ENCODE results near the gene LY86. TPM values are rescaled to one million over a fixed set of nuclear protein-coding genes. Genes with fewer than 3 reads are reported as not detected.

LY86 gene
- total RNA-seq, 1 donor from 2014 or later = not detected

DNA sequence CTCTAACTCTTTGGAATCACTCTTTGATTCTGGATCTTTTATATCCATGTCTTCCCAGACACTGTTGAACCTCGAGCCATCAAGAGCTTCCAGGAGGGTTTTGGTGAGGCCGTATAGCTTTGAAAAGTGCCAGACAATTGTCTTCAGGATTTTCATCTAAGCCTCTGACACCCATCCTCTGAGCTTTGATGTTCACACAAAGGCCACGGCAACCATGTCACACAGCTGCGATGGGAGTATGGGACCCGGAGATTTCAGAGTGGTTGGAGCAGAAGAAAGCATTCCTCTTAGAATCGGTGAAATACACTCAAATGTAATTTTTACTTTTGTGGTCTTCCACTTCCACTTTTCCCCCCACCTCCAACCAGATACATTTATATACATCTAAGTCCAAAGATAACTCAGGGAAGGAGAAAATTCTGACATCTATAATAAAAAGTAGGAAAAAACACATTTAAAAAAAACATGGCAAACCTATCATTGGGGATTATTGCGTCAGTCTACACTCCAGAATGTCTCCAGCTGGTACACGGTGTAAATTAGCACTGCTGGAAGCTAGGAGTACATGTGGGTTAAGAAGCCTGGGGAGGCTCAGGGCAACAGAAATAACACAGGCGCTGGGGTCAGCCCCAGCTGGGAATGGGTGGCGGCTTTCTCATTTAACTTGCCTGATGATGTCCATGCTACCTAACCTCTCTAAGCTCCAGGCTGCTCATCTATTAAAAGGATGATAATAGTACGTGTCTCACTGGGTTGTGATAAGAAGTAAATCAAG is 92.7 kb downstream of the LY86 start:
- no peak for DNase-seq (ENCODE audit: low read depth in 2 of 2)

- DNase-seq (ENCODE audit: low read depth in 2 of 2) = no peak
These were observed 93.7 kb downstream of the LY86 start for GRCh38 chr6:6682225-6682624.

DNA sequence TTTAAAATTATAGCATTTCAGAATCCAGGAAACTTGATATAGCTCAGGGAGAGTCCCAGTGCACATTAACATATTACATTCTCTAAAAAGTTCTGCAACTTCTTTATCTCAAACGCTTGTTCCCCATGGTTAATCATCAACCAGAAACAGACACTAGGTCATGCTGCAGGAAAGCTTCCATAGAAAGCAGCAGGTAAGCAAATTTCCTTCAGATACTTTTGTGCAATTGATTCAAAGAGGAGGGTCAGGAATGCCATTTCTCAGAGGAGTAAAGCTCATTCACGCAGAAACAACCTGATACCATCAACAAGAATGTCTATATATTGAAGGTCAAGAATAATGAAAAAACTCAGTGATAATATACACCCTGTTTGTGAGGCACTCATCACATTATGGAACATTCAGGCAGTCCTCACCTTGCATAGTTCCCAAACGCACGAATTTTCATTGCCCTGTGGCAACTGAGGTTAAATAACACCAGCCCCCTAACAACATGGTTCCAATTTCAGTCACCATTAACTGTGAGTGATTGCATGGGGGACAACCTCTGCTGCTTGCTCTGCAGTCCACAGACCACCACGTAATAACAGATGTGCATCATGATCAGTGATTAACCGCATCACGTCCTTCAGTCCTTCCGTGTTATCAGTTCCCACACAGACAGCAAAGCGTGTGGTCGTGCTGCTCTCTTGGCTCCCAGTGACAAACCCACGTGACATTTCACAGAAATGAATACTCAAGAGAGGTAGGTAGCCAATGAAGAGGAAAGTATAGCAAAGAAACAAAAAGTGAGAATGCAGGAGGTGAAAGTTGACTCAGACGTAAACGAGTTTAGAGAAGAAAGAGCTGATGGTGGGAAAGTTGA is 95.7 kb downstream of the LY86 start:
- DNase-seq (ENCODE audit: low read depth in 2 of 2) = no peak

GRCh38 chr6:6685249-6686040 is 96.9 kb downstream of the LY86 start:
- DNase-seq (ENCODE audit: low read depth in 2 of 2) = no peak

DNA sequence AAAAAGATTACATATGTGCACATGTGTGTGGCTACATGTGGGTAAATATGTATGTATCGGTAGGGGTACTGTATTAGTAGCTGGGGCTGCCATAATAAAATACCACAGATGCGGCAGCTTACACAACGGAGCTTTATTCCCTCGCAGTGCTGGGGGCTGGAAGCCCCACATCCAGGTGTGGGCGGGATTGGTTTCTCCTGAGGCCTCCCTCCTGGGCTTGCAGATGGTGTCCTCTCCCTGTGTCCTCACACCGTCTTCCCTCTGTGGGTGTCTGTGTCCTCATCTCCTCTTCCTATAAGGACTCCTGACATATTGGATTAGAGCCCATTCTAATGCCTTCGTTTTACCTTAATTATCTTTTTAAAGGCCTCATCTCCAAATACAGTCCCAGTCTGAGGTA is 97.7 kb downstream of the LY86 start:
- DNase-seq (ENCODE audit: low read depth in 2 of 2) = no peak

- DNase-seq (ENCODE audit: low read depth in 2 of 2) = peak; percentile 99
These were observed 98.5 kb downstream of the LY86 start for GRCh38 chr6:6686748-6687601.

DNA sequence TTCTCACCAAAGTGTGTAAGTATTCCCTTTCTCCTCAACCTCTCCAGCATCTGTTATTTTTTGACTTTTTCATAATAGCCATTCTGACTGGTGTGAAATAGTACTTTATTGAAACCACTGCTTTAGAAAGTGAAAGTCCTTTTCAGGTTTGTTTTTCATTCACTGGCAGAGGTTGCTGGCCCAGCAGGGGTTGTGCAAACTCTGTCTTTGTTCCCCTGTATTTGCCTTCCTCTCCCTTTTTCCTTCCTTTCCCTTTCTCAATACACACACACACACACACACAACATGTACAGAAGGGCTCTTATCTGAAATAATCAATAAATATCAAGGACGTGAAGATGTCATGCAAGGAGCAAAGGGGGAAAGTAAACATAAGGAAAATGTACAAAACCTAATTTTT is 99.8 kb downstream of the LY86 start:
- peak; percentile 46 to 60 for DNase-seq (ENCODE audit: low read depth in 2 of 2)

- DNase-seq (ENCODE audit: low read depth in 2 of 2) = peak in 1 of 2 donors; percentile 68
These were observed 100.4 kb downstream of the LY86 start for GRCh38 chr6:6688951-6689350.

DNA sequence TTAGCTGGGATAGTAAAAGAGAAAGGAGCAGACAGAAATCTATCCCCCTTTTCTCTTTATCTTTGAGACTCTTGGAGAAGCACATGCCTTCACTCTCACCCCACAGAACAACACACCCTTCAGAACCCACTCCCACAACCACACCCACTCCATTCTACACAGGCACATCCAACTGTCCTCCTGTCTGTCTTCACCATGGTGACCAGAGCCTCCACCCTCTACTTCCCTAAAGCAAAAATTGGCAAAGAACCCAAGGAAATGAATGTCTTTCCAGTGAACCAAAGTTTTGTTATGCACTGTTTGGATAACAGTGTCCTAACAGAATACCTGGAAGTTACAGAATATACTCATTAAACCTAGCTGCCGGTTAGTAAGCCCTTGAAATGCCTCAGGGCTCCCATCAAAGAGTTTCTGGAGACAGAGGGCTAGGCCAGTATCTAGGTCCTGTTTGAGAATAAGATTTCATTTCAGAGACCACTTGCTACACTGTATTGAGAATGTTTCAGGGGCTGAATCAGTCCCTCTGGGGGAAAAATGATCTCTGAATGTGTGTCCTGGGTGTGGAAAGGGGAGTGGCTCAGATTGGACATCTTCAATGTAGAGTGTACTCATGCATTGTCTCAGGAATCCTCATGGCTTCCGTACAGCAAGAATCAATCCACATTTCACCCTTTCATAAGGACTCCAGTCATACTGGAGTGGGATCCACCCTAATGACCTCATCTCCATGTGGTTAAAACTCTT is 101.1 kb downstream of the LY86 start:
- peak; percentile 40 to 67 for DNase-seq (ENCODE audit: low read depth in 2 of 2)

GRCh38 chr6:6690144-6690483 is 101.6 kb downstream of the LY86 start:
- DNase-seq (ENCODE audit: low read depth in 2 of 2) = no peak

DNA sequence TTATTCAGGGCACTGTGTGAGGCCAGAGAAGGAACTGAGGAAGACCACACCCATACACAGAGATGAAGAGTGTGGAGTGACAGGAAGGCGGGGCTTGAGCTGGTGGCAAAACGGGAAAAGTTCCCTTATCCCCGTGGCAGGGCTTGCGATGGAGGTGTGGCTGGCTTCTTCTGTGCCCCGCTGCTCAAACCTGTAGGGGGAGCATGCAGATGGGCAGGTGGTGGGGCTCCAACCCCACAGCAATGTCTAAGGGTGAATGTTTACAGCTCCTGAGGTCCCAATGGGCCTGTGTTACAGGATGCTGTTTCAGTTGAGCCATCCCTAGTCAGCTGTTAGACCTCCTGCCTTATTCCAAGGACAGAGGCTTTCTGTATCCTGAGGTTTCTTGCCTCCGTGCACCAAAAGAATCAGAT is 105.9 kb downstream of the LY86 start:
- DNase-seq (ENCODE audit: low read depth in 2 of 2) = no peak

- no peak for DNase-seq (ENCODE audit: low read depth in 2 of 2)
These were observed 106.5 kb downstream of the LY86 start for GRCh38 chr6:6694825-6695624.

GRCh38 chr6:6695625-6696276 is 107.2 kb downstream of the LY86 start:
- DNase-seq (ENCODE audit: low read depth in 2 of 2) = no peak

GRCh38 chr6:6696867-6697531 is 108.5 kb downstream of the LY86 start:
- peak in 1 of 2 donors; percentile 84 for DNase-seq (ENCODE audit: low read depth in 2 of 2)

DNA sequence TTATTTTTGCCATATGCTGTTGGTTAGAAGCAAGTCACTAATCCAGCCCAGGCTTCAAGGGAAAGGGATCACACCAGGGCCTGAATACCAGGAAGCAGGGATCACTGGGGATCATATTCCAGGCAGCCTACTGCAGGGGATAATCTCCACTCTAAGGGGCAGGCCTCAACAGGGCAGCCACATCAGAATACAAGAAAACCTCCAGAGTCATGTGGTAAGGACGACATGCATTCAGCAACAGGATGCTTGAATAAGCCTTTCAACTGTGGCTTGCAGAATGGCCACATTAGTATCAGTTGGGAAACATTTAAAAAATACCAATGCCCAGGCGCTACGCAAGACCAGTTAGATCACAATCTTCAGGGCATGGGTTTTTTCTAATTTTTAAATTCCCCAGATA is 109.1 kb downstream of the LY86 start:
- peak in 1 of 2 donors; percentile 41 for DNase-seq (ENCODE audit: low read depth in 2 of 2)

GRCh38 chr6:6699741-6700367 is 111.3 kb downstream of the LY86 start:
- DNase-seq (ENCODE audit: low read depth in 2 of 2) = peak; percentile 69 to 87

DNA sequence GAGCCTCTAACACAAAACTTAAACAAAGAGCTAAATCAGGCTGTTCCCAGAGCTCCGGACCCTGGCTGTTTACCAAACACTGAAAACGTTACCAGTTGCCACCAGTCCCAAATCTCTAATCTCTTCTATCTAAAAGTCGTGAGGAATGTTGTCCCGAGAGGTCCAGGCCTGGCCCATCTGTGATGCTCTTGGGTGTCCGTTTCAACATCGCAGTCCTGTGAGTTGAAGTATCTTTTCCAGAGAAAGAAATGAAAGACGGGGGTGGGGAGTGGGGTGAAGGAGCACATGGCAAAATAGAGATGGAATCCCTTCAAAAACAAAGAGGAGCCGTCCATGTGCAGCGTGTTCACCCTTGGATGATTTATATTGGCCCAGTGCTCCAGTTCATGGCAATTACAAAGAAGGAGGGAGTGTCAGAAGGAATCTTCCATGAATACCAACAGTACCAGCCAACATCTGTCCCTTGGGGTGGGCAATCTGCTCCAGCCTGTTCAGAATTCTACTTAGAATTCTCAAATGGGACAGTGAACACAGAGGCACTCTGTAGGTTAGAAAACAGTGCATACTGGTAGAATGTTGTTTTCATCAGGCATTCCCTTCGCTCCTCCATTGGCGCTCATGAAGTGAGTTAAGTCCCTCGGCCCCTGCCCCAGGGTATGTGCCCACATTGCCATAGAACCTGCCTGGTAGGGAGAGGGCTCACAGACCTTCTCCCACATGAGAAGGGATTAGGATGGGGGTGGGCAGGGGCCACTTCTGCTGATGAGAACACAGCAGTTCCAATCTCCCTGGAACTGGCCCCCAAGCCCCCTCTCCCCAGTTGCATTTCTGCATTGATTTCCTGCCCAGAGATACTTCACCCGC is 112.1 kb downstream of the LY86 start:
- no peak for DNase-seq (ENCODE audit: low read depth in 2 of 2)
